ENCODE results near the gene STARD8.

DNA sequence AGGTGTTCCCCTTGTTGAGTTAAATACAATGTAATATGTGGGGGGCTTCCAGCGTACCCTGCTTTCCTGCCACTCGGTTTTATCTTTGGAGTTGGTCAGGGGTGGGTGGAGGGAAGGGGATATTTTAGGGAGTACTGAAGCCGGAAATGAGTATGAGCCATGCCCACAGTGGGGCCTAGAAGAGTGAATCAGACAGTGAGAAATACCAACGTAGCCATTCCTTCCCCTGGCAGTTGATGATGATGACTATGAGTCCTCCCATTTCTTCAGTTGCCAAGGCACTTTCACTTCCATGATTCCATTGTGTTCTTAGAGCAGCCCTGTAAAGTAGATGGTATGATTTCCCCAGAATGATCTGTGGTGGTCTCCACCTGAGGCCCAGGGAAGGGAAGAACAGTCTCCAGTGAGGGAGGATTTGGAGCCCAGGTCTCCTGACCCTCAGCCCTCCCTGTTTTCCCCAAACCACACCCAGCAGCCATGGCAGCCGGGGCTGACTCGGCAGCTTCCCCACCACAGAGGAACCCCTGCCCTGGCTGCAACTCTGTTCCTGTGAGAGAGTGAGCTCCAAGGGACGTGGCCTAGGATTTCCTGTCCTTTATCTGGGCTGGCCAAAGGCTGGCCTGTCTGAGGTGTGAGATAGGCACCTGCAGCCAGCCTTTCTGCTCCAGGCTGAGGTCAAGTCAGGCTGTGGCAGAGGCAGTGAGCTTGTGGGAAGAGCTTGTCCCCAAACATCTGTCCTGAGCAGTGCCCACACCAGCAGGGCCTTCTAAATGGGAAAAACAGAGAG lies 52.7 kb downstream of the STARD8 start:
- TF ChIP-seq, protein P1, sequence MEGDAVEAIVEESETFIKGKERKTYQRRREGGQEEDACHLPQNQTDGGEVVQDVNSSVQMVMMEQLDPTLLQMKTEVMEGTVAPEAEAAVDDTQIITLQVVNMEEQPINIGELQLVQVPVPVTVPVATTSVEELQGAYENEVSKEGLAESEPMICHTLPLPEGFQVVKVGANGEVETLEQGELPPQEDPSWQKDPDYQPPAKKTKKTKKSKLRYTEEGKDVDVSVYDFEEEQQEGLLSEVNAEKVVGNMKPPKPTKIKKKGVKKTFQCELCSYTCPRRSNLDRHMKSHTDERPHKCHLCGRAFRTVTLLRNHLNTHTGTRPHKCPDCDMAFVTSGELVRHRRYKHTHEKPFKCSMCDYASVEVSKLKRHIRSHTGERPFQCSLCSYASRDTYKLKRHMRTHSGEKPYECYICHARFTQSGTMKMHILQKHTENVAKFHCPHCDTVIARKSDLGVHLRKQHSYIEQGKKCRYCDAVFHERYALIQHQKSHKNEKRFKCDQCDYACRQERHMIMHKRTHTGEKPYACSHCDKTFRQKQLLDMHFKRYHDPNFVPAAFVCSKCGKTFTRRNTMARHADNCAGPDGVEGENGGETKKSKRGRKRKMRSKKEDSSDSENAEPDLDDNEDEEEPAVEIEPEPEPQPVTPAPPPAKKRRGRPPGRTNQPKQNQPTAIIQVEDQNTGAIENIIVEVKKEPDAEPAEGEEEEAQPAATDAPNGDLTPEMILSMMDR (IDR thresholded peaks at IDR 0.05) = no peak
- no peak for TF ChIP-seq POLR2A (IDR thresholded peaks at IDR 0.05)

All from Peyer's patch (tissue), 4 donors.